K562 (cell line): ENCODE results near the gene MAD1L1. TPM values are rescaled to one million over a fixed set of nuclear protein-coding genes. Genes with fewer than 3 reads are reported as not detected.

ENCODE experiments used
- ATAC-seq: fragments of 200-7000 bp; cut with Tn5 transposase; 3 replicates; pipeline ENCODE4 v1.9.1; 2020; ENCODE audit warnings: moderate library complexity
- BruUV-seq: library from RNA; stranded (reverse); fragments of 400-500 nt; replicated peaks from 2 replicates; lab custom pipeline; 2021; lab: Mats Ljungman, UMichigan
- CTCF ChIA-PET: fragments of 300-600 bp; formaldehyde crosslinking; extraction: SDS; loops from one replicate; lab custom pipeline; 2021; ENCODE audit warnings: low intra/inter-chr PET ratio; lab: Yijun Ruan, JAX
- POLR2A ChIA-PET: fragments of 300-600, 350-650 bp; sonication (Branson Sonifier 250); formaldehyde crosslinking; extraction: SDS; loops from one replicate; lab custom pipeline; 2021; ENCODE audit warnings: antibody characterized with exemption, inconsistent platforms; lab: Yijun Ruan, JAX
- DNase-seq, 4 experiments: peaks; one replicate each; pipeline versions ENCODE4 v3.0.0 to v3.0.0-alpha.2; 2011 to 2018; ENCODE audit warnings: low spot score in 3 of 4, mixed read lengths in 3 of 4; ENCODE audit errors: extremely low read depth in 1 of 4
- FAIRE-seq: peaks from 2 replicates; lab custom pipeline; 2011; peaks lifted over from hg19 to GRCh38; lab: Jason Lieb, UNC
- H2AFZ ChIP-seq: 2 replicates; pipeline ENCODE4 v1.6.0; 2011; ENCODE audit warnings: low read depth, low read length, control low read depth, inconsistent platforms
- H3K27ac ChIP-seq: fragments of 200-600 bp; 3 replicates; pipeline ENCODE4 v1.8.0; 2011; ENCODE audit warnings: low read depth, mild to moderate bottlenecking, control low read depth, inconsistent platforms, low read length, moderate library complexity, mixed read lengths; ENCODE audit errors: extremely low read depth
- H3K27me3 ChIP-seq, 2 experiments: fragments of 300-600 bp in 1 of 2; 2 replicates in 1 of 2; 3 replicates in 1 of 2; pipeline versions ENCODE4 v1.6.0 to v1.8.0; 2011; ENCODE audit warnings: inconsistent platforms in 2 of 2, low read length in 2 of 2, mild to moderate bottlenecking in 1 of 2, mixed read lengths in 1 of 2, moderate library complexity in 1 of 2; ENCODE audit not compliant: control insufficient read depth in 2 of 2, insufficient read depth in 2 of 2
- H3K36me3 ChIP-seq: fragments of 300-600 bp; 3 replicates; pipeline ENCODE4 v1.8.0; 2011; ENCODE audit warnings: mild to moderate bottlenecking, low read length, inconsistent platforms; ENCODE audit not compliant: control insufficient read depth, insufficient read depth
- H3K4me1 ChIP-seq, 2 experiments: fragments of 200-600 bp in 1 of 2; replicated peaks in 1 of 2; 2 replicates in 1 of 2; 3 replicates in 1 of 2; pipeline versions ENCODE4 v1.5.1 to v1.8.0; 2011; ENCODE audit warnings: inconsistent platforms in 2 of 2, low read length in 2 of 2, mild to moderate bottlenecking in 1 of 2, mixed read lengths in 1 of 2, moderate library complexity in 1 of 2; ENCODE audit not compliant: control insufficient read depth in 2 of 2, insufficient read depth in 2 of 2
- H3K4me2 ChIP-seq: 2 replicates; pipeline ENCODE4 v1.6.1; 2011; ENCODE audit warnings: low read length, control low read depth, inconsistent platforms, mixed read lengths; ENCODE audit not compliant: insufficient read depth
- H3K4me3 ChIP-seq: fragments of 200-600 bp; sonication (generic), shearing (Covaris generic); 2 replicates; pipeline ENCODE4 v1.5.1; 2016; ENCODE audit warnings: control low read depth, inconsistent platforms
- H3K79me2 ChIP-seq: fragments of 200-600 bp; 3 replicates; pipeline ENCODE4 v1.8.0; 2011; ENCODE audit warnings: low read length, inconsistent platforms; ENCODE audit not compliant: control insufficient read depth, insufficient read depth
- H3K9ac ChIP-seq, 2 experiments: 2 replicates each; pipeline versions ENCODE4 v1.6.0 to v1.6.1; 2011; ENCODE audit warnings: low read depth in 2 of 2, low read length in 2 of 2, control low read depth in 1 of 2, inconsistent platforms in 1 of 2, mild to moderate bottlenecking in 1 of 2, mixed read lengths in 1 of 2; ENCODE audit not compliant: insufficient read depth in 1 of 2
- H3K9me1 ChIP-seq: one replicate; pipeline ENCODE4 v1.6.0; 2011; ENCODE audit warnings: inconsistent platforms, mild to moderate bottlenecking, low read length, moderate library complexity; ENCODE audit not compliant: control insufficient read depth, insufficient read depth
- H3K9me3 ChIP-seq: replicated peaks from 2 replicates; pipeline ENCODE4 v1.5.1; 2011; ENCODE audit warnings: low read depth, low read length, inconsistent platforms; ENCODE audit not compliant: control insufficient read depth, insufficient read depth
- H4K20me1 ChIP-seq: replicated peaks from 2 replicates; pipeline ENCODE4 v1.6.1; 2011; ENCODE audit warnings: low read length, inconsistent platforms, mixed read lengths; ENCODE audit not compliant: control insufficient read depth, insufficient read depth
- CBFA2T2 ChIP-seq: fragments of 450-650 bp; conservative IDR thresholded peaks from 2 replicates; pipeline ENCODE4 v1.6.1; 2017; ENCODE audit warnings: mild to moderate bottlenecking
- CC2D1A ChIP-seq: fragments of 450-650 bp; IDR thresholded peaks from 2 replicates; pipeline ENCODE4 v1.6.1; 2017; ENCODE audit warnings: mild to moderate bottlenecking
- CGGBP1 ChIP-seq: fragments of 250-450 bp; sonication (Bioruptor Pico); IDR thresholded peaks from 2 replicates; pipeline ENCODE4 v1.9.0; 2021; ENCODE audit warnings: mild to moderate bottlenecking
- ERF ChIP-seq: fragments of 450-650 bp; formaldehyde crosslinking; IDR thresholded peaks from 2 replicates; pipeline ENCODE4 v1.4.0; 2020; ENCODE audit warnings: mild to moderate bottlenecking, mixed read lengths
- NFE2L1 ChIP-seq: fragments of 450-650 bp; IDR thresholded peaks from 2 replicates; pipeline ENCODE4 v1.6.1; 2016; ENCODE audit warnings: missing genetic modification characterization, low read depth, mild to moderate bottlenecking, missing compliant biosample characterization, moderate library complexity, borderline replicate concordance
- PYGO2 ChIP-seq: fragments of 450-650 bp; IDR thresholded peaks from 2 replicates; pipeline ENCODE4 v1.6.1; 2016; ENCODE audit warnings: mild to moderate bottlenecking, missing genetic modification characterization, moderate library complexity, missing compliant biosample characterization
- ZNF444 ChIP-seq: fragments of 250-450 bp; sonication (Bioruptor Pico); IDR thresholded peaks from 2 replicates; pipeline ENCODE4 v1.4.0; 2020; ENCODE audit warnings: mild to moderate bottlenecking, moderate library complexity
- ZNF644 ChIP-seq: fragments of 200-800 bp; sonication (Bioruptor generic); IDR thresholded peaks from 2 replicates; pipeline ENCODE4 v1.6.1; 2016; ENCODE audit warnings: low read depth, missing genetic modification characterization, missing compliant biosample characterization
- ZNF707 ChIP-seq: fragments of 250-450 bp; sonication (Bioruptor Pico); conservative IDR thresholded peaks from 2 replicates; pipeline ENCODE4 v1.8.0; 2022; ENCODE audit warnings: inconsistent platforms, mild to moderate bottlenecking, moderate library complexity
- ZNF764 ChIP-seq: fragments of 250-450 bp; sonication (Bioruptor Pico); IDR thresholded peaks from 2 replicates; pipeline ENCODE4 v1.4.0; 2020; ENCODE audit warnings: low read depth, mild to moderate bottlenecking, moderate library complexity
- WGBS: fragments of 100-300 bp; shearing (Covaris generic); methylation state at CpG from one replicate; pipeline ENCODE4 v1.1.6; 2016; ENCODE audit warnings: low coverage, mixed read lengths; ENCODE audit not compliant: insufficient coverage; ENCODE audit errors: missing lambda C conversion rate; 5-methylcytosine and 5-hydroxymethylcytosine counted together
- in situ Hi-C: fragments of 300-500 bp; cut with MboI; formaldehyde crosslinking; loops from 4 replicates; pipeline ENCODE4 v1.15.0; 2018; ENCODE audit warnings: inconsistent platforms, mixed read lengths
- intact Hi-C: fragments of 100-400 bp; cut with micrococcal nuclease; formaldehyde crosslinking; loops from 2 replicates; pipeline ENCODE4 v1.14.2; 2022
- polyA plus RNA-seq, 8 experiments: library from polyadenylated mRNA; depleted of rRNA in 4 of 8; stranded (reverse) in 5 of 8; unstranded in 3 of 8; fragments of >200 nt; fragmentation: Nextera tagmentation in 2 of 8; fragmentation: Illumina TruSeq in 1 of 8; extraction: Ambion mirVana in 2 of 8; extraction: Trizol in 1 of 8; gene quantifications; 2 replicates each; pipeline versions ENCODE4 v1.2.1 to v1.2.3, GENCODE V29; 2011 to 2014; ENCODE audit warnings: inconsistent platforms in 1 of 8, missing spikeins in 1 of 8
- total RNA-seq, 7 experiments: library from RNA; depleted of rRNA in 6 of 7; stranded (reverse); fragments of >200 nt in 6 of 7; fragmentation: Illumina TruSeq in 2 of 7; extraction: Trizol in 2 of 7; gene quantifications; 2 replicates each; pipeline versions ENCODE4 v1.2.1 to v1.2.3, GENCODE V29; 2011 to 2021; ENCODE audit warnings: low replicate concordance in 1 of 7

The MAD1L1 gene
- total and polyA plus RNA-seq, 9 of the 15 experiments (the other 6 are each of a cell fraction or from before 2014, with no cell fraction given): 1.7 to 89.7 (median 18.0) TPM

GRCh38 chr7:2200584-2200980, 32.2 kb downstream of the MAD1L1 start (continued):
- no peak for TF ChIP-seq PYGO2 (tag)
- TF ChIP-seq ZNF644 (tag): no peak
- TF ChIP-seq ZNF444 (CRISPR knock-in tag): no peak
- TF ChIP-seq CC2D1A: no peak
- no peak for TF ChIP-seq NFE2L1 (tag)

- H3K27ac ChIP-seq: no peak overlapping the region
- H3K4me2 ChIP-seq: no peak overlapping the region
- no peaks in the 10 kb centered on the region for H3K79me2 ChIP-seq
- DNase-seq: no peak
- H3K36me3 ChIP-seq: peaks cover 58% of the 10 kb centered on the region; the same call in 2 of the 3 replicates
- H3K9me3 ChIP-seq: no peaks in the 10 kb centered on the region
- ChIA-PET CTCF (no interaction called here), POLR2A (no interaction called here)
- FAIRE-seq: no peak
- H4K20me1 ChIP-seq: 0 out of 2 replicates have a peak, but pooled peaks cover 3% of the 10 kb centered on the region
- H3K4me3 ChIP-seq: no peak overlapping the region
- WGBS: 96% methylated on average over 12 of the region's 25 CpGs
- no peak overlapping the region for H2AFZ ChIP-seq
- H3K27me3 ChIP-seq: no peaks in the 10 kb centered on the region
- in situ Hi-C loops (loop anchor here (10.0 kb wide), 1 partner anchor 615 kb away; no protein-coding TSS in a partner anchor), intact Hi-C loops (loop anchor here (10.0 kb wide), 1 partner anchor 625 kb away; the partner anchor contains the start of gene PSMG3)
- H3K9me1 ChIP-seq: no peaks in the 10 kb centered on the region
- no peak overlapping the region for H3K9ac ChIP-seq
- H3K4me1 ChIP-seq: peaks cover 0 to 24% of the 10 kb centered on the region in 2 experiments; a peak in 2 of 5 replicates
- no peak for ATAC-seq
- TF ChIP-seq CGGBP1 (CRISPR knock-in tag): no peak
- TF ChIP-seq CBFA2T2: no peak
- no peak for TF ChIP-seq ZNF707
- TF ChIP-seq ZNF764 (CRISPR knock-in tag): no peak
- no peak for TF ChIP-seq ERF (CRISPR knock-in tag)
- BruUV-seq: no TSS peak
Observed at GRCh38 chr7:2199956-2200583, 32.7 kb downstream of the MAD1L1 start.
